COR-L47 (cell line): Measurements from ENCODE around the gene CAD.
"Not testable (repeated sequence)": the region's sequence is repeated elsewhere in the genome, so short reads cannot be mapped to it uniquely, and the experiment has no call there.

Source experiments
- DNase-seq: peaks from one replicate; lab custom pipeline; 2025; lab: John Stamatoyannopoulos, UW

CAD gene

DNA sequence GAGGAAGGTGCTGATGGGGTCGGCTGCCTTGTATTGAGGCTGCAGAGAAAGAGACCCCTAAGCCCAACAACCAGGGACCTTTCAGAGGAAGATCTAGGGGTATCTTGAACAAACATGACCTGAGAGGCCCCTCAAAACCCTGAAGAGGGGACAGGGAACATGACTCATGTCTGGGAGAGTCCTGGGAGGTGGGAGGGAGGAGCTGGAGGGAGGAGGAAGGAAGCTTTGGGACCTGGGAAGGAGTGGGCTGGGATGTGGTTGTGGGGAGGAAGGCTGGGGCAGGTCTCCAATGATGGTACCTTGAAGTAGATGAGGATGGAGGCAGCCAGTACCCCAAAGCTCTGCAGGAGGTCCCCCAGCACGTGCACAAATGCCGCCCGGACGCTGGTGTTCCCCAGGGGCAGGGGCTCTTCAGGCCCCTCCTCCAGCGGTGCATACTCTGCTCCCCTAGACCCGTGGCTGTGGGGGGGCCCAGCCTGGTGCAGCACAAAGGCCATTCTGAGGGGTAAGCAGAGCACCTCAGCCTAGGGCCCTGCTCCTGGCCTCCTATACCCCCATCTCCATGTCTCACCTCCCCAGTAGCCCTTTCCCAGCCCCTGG lies 39.8 kb downstream of the CAD start:
- no peak for DNase-seq

DNA sequence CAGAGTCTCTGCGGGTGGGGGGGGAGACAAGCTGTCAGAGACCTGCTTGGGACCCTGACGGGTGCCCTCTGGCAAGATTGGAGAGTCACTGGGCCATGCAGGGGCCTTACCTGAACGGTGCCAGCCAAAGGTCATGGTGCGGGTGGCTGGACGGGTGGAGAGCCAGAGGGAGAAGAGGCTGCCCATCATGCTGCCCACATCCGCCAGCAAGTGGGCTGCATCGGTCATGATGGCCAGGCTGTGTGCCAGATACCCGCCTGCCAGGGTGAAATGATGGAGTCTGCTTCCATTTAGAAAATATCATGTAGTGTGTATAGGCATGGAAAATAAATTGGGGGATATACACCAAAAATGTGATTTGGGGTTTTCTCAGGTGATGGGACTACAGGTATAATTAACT lies 40.9 kb downstream of the CAD start:
- no peak for DNase-seq

DNA sequence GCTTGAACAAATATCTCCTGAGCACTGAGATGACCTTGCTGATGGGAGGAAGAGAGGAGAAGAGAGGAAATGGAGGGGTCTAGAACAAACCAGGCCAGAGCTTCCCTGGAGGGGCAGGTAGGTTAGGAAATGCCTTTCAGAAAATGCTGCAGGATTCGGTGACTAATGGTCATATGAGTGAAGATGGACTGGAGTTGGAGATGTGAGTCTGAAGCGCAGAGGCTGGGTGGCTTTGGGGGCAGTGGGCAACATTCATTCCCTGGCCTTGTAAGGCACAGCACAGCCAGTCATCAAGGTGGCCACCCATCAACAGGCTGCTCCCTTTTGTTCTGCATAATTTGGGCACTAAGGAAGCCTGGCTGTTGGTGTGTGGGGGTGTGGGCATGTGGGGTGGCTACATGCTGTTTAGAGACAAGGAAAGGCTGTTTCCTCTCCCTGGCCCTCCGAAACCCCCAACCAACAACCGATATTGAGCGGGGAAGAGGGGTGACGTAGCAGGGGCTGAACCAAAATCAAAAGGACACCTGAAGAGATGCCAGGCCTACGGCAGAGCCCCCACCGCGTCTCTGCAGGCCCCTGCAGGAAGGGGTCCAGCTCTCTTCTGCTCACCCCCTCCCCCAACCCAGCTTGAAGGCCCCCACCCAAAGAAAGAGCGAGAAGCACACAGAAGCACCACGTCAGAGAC lies 44.2 kb downstream of the CAD start:
- no peak for DNase-seq

DNA sequence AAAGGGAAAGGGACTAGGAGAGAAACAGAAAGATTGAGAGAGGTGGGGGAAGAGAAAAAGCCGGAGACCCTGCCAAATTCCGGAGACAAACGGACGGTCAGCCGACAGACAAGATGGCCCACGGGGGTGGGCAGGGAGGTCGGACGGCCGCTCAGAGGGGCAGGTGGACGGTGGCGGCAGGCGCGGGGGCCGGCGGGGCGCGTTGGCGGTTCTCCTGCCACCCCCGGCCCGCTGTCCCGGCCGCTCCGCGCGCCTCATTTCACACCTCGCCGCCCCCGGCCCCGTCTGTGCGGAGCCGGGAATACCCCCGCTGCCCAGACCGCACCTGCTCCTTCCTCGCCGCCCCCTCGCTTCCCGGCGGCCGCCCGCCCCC lies 44.7 kb downstream of the CAD start:
- no peak for DNase-seq

DNA sequence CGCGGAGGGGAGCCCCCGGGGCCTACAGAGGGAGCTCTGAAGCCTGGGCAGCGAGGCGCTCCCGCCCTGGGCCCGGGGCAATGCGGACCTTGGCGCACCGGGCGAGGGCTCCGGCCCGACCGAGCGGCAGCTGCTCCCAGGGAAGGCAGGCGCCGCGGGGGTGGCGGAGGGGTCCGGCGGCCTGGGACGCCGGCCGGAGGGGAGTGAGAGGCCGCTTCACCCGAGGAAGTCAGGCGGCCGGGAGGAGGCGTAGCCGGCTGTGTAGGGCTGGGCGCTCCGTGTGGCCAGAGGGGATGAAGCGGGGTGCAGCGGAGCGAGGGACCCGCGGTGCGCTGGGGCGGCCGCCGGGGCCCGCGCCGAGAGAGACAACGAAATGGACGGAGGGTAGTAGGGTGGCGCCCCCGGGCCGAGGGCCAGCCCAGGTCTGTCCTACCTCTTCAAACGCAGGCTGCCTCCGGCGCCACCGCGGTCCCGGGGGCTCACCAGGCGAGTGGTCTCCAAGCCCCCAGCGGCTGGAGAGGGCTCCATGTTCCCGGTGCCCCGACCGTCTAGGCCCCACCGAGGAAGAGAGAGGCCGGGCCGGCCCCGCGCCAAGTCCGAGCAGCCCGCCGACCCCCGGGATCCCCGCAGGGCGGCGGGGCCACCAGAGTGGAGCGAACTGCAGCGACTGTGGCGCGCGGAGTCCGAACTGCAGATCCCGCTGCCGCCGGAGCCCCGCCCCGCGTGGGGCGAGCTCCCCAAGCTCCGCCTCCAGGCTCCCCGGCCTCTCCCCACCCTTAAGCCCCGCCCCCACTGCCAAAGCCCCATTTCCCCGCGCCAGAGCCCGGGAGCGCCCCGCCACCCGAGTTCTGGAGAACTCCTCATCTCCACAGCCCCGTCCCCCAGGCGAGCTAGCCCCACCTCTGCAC lies 45.5 kb downstream of the CAD start, which contains the start of gene SLC30A3:
SLC30A3 (minus strand) TSS at position 669 of the 908 bp plus-strand sequence; CDS start at position 528, 141 bp downstream.
- DNase-seq = peak; percentile 41

DNA sequence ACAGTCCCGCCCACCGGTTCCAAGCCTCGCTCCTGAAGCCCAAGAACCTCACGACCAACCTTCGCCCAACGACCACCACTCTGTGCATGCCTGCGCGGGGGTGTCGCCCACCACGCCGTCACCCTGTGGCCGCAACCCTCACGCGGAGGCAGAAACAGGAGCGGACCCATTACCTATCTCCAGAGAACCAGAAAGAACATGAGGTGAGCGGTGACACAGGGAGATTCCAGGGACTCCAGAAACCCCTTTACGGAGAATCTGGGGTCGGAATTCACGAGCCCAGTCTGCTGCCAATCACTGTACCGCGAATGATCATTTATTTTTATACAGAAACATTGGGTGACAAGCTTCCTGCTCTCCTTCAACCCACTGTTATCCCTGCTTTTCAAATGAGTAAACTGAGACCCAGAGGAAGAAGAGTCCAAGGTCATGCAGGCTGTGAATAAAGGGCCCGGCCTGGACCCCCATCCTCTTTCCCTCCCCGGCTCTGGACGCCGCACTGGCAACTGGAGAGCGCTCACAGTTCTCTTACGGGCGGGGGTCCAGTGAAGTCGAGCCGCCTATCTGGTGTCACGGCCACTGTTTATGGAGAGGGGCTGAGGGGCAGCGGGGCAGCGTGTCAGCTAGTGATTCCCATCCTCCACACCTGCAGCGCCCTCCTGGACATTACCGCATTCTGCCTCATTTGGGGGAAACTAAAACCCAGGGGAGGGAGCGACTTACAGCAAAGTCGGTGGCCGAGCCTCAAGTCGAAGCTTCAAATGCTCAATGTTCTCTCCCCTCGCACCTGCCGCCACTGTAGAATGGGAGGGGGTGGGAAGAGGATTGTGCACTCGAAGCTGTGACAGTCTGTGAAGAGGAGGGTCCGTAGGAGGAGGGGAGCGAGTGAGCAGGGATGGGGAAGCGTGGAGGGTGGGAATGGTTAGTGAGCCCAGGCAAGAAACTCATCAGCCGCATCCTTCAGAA lies 46.4 kb downstream of the CAD start:
- DNase-seq = no peak

DNA sequence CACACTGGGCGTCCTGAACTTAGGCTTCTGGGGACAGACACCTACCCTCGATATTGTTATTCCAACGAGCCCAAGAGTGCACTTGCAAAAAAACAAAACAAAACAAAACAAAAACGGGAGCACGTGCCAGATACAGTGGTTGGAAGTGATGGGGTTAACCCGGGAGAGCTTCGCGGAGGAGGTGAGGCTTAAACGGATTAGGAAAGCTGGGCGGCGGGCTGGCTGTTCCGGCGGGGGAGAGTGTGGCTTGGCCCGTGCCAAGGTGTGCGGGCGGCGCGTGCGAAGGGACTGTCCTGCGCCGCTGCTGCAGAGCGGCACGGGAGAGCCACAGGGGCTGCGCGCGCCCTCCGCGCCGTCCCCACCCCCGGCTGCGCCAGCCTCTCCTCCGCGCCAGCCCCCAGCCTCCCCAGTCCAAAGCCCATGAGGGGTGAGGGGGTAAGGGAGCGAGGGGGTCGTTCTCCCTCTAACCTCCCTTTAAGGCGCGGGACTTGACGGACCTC lies 47.1 kb downstream of the CAD start:
- no peak for DNase-seq

DNA sequence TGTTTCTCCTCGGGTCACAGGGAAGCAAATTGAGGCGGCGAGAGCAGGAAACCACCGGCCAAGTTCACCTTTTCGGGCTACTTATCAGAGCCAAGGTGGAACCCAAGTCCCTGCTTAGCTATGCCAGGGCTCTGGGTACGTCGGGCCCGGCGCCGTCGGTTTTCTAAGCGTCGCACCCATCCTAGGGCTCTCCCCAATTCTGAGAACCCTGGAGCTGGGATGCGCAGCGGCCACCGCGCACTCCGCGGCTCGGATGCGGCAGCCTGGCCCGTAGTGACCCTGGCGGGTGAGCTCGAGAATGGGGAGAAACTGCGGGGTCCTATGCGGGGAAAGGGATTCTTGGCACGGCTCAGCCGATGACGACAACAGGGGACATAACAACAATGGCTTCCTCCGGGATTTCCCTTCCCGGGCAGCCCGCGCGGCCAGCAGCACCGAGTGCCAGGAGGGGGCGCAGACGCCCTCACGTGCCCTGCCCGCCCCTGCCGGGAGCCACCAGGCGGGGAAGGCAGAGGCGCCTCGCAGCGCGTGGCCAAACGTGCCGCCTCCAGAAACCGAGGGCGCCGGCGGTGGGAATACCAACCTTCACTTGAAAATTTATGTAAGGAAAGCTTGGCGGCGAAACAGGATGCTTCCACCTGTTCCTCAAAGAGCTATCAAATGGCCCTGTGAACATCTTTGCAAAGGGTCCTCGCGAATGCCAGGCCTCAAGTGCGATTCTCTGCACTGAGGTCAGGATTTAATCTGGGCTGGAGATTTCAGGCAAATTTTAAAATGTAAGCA lies 47.8 kb downstream of the CAD start:
- DNase-seq = peak; percentile 82

DNA sequence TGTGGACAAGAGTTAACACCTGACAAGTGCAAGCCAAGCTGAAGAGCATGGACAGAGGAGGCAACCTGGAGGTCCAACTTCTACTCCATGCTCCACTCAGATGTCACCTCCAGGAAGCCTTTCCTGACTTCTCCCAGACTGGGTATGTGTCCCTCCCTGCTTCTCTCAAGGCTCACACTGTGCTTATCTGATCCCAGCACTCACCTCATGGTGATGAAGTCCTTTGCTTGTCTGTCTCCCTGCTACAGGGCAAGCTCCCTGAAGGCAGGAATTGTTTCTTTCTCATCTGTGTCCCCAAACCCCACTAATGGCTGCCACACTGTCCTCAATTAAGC lies 48.3 kb downstream of the CAD start:
- no peak for DNase-seq

DNA sequence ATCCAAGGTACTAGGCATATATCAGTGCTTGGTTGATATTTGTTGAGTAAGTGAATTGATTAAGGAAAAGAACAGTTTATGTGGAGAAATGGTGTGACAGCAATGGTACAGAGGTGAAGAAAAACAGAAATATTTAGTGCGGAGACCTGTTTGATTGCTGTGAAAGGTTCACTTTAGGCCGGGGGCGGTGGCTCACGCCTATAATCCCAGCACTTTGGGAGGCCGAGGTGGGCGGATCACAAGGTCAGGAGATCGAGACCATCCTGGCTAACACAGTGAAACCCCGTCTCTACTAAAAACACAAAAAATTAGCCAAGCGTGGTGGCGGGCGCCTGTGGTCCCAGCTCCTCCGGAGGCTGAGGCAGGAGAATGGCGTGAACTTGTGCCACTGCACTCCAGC lies 51.1 kb downstream of the CAD start:
- not testable (repeated sequence) for DNase-seq

DNA sequence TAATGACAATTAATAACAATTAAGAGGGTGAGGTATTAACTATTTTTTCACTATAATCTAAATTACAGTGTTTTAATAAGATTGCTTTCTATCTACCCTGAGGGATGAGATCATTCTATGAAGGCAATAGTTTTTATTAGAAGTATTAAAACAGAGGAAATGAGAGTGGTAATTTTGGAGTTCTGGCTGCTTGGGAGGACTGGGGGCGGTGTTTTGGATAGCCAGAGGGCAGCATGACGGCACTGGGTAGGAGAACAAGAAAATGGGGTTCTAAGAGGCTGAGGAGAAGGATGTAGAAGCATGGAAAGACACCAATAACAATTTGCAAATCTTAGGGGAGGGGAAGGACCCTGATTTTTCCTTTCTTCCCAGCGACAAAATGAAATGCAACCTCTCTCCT lies 53.0 kb downstream of the CAD start:
- no peak for DNase-seq

DNA sequence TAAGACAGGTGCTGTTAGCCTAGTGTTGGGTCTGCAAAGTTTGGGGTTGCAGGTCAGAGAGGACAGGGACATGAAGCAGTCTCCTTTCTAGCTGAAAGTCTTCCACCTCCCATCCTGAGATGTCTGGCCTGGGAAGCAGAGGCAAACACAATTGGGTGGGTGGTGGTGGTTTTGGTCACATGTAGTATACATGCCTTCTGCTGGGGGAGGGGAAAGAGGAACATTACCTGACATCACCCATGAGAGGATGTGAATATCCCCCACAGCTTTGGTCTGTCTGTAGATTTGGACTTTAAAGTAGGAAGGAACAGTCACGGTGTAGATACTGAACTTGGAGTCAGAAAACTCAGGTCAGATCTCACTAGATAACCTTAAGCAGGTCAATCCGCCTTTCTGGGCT lies 53.5 kb downstream of the CAD start:
- no peak for DNase-seq

DNA sequence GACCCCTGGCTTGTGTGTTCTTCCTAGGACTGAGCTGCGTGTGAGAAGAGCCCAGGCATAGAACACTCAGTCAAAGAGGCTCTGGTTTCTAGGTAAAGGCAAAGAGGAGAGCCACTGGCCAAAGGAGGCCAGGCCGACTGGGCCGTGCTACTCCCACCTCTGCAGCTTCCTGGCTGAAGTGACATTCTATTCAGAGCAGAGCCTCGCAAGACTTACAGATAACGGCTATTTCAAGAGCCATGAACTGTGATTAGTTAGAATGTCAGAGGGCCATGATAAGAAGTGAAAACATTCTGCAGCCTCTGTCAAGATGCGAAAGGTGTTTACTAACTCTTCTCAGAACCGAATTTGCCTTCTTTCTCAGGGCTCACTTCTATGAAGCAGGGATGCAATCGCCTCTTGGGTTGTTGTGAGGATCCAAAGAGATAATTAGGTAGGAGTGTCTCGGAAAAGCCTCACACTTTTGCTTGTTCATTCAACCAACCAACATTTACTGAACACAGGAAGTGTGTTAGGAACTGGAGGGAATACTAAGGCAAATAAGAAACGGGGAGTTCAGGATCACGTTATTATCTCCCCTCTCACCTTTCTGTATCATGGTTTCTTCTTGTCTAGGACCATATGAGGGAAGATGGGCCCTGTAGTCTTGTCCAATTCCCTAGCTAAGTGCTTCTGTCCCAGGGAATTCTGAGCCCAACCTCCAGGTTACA lies 54.6 kb downstream of the CAD start:
- DNase-seq = no peak

DNA sequence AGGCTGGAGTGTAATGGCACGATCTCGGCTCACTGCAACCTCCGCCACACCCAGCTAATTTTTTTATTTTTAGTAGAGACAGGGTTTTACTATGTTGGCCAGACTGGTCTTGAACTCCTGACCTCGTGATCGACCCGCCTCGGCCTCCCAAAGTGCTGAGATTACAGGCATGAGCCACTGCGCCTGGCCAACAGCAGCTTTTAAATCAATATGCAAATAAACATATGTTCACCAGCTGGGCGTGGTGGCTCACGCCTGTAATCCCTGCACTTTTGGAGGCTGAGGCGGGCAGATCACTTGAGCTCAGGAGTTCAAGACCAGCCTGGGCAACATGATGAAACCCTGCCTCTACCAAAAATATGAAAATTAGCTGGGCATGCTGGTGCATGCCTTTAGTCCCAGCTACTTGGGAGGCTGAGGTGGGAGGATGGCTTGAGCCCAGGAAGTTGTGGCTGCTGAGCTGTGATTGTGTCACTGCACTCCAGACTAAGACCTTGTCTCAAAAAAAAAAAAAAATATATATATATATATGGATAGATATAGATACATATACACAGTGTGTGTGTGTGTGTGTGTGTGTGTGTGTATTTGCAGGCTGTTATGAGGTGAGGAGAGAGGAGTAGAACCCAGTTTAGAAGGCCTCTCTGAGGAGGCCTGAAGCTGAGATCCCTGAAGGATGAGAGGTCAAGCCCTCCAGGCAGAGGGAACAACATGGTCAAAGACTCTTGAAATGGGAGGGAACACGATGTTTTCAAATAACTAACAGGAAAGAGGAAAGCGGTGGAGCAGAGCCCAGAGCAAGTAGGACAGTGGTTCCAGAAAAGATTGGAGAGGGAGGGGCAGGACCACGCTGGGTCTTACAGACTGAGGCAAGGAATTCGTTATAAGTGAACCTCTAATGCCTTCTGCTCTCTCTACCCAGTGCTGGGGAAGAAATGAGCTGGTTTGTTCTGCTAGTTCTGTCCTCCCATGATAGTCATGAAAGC lies 55.7 kb downstream of the CAD start:
- not testable (repeated sequence) for DNase-seq

DNA sequence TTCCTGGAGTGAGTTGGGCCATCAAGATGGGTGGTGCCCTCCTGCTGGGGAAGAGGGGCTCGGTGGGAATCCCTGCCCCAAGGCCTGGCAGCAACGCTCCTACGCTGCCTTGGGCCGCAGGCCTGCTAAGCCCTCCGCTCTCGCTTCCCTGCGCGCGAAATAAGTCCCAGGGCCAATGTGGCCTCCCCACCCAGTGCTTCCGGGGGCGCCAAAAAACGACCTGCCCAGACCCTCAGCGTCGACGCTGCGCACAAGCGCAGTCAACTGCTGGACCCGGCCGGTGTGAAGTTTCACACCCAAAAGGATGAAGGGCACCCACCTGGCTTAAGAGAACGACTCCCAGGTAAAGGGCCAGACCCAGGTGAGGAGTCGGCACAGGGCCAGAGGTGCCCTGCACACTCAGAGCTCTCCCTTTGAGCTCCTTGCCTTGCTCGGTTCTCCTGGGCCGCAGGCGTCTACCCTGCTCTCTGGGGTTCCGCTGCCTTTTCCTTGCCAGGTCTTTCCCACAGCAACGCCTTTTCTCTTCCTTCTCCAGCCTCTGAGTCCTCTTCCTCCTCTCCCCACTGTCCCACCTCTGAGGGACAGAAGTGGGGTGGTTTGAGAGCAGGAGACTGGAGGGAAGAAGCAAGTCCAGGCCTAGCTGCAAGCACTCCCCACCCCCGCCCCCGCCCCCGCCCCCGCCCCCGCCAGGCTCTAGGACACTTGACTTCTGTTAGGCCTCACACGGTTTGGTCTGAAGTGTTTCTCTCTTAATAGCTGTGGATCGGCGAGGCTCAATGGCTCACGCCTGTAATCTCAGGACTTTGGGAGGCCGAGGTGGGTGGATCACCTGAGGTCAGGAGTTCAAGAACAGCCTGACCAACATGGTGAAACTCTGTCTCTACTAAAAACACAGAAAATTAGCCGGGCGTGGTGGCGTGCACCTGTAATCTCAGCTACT lies 58.3 kb downstream of the CAD start, which contains the start of gene DNAJC5G:
DNAJC5G (plus strand) TSS at position 223 of the 940 bp plus-strand sequence. CDS start 1,296 bp downstream, outside the sequence.
- DNase-seq = no peak

DNA sequence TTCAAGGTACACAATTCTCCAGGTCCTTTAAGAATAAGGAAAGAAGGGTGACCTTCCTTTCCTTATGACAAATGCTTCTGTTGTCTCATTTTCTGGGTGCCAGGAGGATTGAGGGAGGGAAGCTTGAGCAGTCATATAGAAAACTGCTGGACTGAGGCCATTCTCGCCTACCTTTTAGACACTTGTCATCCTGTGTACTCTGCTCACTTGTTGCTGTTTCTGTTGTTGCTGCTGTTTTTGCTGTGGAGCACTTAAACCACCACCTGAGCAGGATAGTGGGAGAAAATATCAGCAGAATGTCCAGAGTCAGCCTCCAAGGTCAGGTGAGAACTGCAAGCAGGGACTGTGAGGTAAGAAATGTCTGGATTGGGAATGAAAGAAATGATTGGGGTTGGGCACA lies 60.8 kb downstream of the CAD start:
- no peak for DNase-seq

DNA sequence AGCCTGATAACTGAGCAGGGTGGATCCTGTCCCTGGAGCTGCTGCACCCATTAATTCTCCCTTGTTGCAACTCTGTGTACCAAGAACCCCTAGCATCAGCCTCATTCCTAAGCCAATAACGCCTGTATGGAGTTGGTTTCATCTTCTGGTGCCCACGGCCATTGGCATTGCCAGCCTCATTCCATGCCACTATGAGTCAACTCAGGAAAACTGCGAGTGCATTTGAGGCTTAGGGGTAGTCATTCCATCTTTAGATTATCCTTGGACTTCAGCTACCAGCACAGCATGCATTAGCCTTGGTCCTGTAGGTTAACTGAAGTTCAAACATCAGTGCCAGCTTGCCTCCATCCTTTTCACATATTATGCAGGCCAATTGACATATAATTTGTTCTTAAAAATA lies 63.7 kb downstream of the CAD start:
- DNase-seq = no peak

DNA sequence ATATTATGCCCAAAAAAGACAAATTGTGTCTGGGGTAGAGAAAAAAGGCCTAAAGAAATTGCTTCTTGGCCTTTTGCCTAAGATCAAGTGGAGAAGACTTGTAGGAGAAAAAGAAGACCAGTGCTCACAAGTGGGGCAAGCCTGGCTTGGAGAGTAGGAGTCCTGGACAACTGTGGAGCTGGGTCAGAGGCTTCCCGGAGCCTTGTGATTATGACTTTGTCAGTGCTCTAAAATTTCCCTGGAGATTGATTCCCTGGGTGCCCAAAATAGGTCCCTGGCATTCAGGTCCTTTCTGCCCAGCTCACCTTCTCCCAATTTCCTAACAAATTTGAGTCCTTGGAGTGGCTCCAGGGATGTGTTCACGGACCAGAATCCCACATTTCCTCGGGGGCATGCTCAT lies 64.3 kb downstream of the CAD start:
- DNase-seq = no peak
